Activated CD4-positive, alpha-beta T cell treated with anti-CD3 and anti-CD28 coated beads, Interleukin-2, amount 50 U/mL, for 48 hours (primary cell): ENCODE measurements around the gene LAMB4.
"Not testable (repeated sequence)": the region's sequence is repeated elsewhere in the genome, so short reads cannot be mapped to it uniquely, and the experiment has no call there.

Experiments used
- DNase-seq, 2 experiments: peaks; one replicate each; pipeline ENCODE4 v3.0.0-alpha.2; 2020

Gene LAMB4

DNA sequence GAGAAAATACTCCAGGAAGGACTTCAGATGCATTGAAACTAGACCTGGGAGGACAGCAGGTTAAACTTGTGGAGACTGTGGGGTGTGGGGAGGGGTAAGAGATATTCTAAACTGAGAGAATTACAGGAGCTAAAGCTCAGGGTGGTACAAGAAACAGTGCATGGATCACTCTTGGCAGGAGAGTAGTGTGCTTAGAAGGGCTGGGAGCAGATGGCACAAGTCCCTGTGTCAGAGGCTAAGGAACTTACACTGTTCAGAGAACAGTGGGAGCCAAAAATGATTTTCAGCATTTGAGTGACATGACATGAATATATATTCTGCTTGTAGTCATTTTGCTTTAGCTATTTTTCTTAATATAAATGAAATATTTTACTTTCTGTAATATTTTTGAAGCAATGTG, 91.2 kb downstream of the LAMB4 start:
- DNase-seq = no peak

DNA sequence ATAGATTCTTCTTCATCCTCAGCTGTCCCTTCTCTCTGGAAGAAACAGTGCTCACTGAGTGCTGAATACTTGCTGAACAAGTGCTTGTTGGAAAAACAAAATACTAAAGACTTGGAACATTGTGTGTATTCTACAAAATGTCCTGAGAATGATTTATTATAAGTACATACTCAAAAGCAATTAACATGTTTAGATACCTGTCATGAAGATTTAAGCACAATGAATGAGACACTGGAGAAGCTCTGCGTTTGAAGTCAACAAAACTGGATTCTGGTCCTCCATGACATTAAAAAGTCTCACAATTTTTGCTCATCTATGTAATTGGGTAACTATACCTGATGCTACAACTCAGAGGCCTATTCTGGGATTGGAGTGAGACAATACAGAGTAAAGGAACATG, 92.4 kb downstream of the LAMB4 start:
- no peak for DNase-seq

GRCh38 chr7:108037140-108037539, 93.0 kb downstream of the LAMB4 start:
- no peak for DNase-seq

- no peak for DNase-seq
Observed at GRCh38 chr7:108034586-108034985, 95.6 kb downstream of the LAMB4 start.

GRCh38 chr7:108033776-108034497, 96.2 kb downstream of the LAMB4 start:
- DNase-seq = no peak

DNA sequence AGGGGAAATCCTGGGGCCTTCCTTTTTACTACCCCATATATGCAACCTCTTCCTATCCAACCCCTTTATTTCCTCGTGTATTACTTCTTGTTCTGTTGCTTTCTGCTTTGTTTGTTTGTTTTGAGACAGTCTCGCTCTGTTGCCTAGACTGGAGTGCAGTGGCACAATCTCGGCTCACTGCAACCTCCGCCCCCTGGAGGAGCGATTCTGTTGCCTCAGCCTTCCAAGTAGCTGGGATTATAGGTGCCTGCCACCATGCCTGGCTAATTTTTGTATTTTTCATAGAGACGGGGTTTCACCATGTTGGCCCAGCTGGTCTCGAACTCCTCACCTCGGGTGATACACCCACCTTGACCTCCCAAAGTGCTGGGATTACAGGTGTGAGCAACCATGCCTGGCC, 96.9 kb downstream of the LAMB4 start:
- DNase-seq = not testable (repeated sequence)

DNA sequence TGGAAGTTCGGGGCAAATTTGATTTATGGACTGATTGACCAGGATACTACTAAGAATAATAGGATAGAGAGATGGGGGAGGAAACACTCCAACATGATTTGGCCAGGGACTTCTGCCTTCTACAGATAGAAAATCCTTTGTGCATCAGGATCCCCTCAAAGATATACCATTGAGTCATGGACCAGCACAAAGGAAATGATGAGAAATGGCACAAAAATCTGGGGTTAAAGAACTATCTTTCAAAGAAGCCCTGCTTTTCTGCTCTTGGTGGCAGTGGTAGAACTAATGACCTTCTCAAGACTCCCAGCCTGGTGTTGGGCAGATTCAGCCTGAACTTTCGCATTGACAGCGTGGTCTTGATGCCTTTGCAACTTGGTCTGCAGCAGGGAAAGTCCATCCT, 99.6 kb downstream of the LAMB4 start:
- no peak for DNase-seq

- DNase-seq = no peak
Observed at GRCh38 chr7:108029034-108029433, 101.1 kb downstream of the LAMB4 start.

DNA sequence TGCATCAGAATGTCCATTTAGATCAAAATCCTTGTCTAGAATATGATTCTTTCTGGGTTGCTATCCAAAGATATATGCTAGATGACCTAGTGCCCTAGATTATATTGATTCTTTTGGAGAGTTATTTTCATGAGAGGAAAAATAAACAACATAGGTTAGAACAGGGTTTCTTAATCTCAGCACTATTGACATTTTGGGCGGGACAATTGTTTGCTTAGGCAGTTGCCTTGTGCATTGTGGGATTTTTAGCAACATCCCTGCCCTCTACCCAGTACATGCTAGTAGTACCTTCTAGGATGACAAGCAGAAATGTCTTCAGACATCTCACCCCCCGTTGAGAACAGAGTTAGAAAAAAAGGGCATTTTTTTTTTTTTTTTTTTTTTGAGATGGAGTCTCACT, 102.0 kb downstream of the LAMB4 start:
- no peak for DNase-seq

- DNase-seq = no peak
Observed at GRCh38 chr7:108027239-108027638, 102.9 kb downstream of the LAMB4 start.

DNA sequence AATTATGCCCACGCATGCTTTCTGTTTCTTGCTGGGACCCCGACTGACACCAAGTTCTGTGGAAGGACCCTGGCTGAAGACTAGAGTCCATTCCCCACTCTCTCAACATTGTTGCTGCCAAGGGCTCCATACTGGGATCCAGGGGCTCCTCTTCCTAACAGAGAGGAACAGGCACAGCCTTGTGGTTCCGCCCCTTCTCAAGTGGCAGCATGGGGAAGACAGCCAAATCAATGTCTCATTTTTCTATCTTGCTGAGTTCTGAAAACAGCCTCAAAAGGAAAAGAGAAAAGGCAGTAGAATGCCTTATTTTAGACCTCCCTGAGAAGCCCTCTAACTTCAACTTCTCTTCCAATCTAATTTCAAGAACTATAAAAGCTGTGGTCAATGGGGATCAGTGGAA, 103.5 kb downstream of the LAMB4 start:
- no peak for DNase-seq

GRCh38 chr7:108026116-108026515, 104.0 kb downstream of the LAMB4 start:
- no peak for DNase-seq

DNA sequence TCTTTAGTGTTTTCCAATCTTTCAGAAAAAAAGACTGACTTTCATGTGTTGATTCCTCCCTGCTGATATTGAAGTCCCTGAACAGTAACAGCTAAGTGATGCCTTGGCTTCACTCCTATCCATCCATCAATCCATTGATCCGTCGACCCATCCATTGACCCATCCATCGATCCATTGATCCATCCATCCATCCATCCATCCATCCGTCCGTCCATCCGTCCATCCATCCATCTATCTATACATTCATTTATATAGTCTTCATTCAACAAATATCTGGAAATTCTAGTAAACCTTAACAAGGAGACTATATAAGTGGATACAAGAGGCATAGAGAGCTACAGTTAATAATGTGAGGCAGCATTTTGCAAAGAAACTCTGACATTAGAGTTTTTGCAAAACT, 105.6 kb downstream of the LAMB4 start:
- no peak for DNase-seq

- DNase-seq = no peak
Observed at GRCh38 chr7:108020585-108020984, 109.6 kb downstream of the LAMB4 start.

DNA sequence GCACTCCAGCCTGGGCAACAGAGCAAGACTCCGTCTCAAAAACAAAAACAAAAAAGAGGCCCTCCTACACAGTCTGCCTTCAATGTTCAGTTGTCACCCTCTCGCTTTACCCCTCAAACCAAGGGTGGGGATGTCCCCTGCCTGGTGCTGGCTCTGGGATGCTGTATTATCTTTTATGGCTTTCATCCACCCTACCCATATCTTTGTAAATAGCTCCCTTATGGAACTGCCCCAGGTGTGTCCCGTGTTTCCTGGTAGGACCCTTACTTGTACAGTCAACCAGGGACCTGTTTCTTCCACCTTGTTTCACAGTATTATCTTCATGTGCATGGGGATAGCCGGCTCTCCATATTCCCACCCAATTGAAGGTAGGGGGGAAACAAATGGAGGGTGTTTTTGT, 111.5 kb downstream of the LAMB4 start:
- DNase-seq = no peak

DNA sequence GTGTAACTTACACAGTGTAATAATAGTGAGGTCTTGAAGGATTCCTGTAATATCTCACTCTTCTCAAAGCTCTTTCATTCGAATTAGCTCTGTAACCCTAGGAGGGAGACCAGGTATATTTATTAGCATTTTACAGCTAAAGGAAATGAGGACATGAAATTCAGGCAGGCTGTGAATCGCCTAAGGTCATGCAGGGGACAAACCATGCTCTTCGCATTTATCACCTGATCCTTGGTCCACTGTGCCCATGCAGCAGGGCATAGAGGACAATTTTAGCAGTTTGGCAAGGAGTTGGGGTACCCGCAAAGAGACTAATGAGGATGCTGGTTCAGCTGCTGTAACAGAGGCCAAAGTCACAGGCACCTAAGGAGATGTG, 112.4 kb downstream of the LAMB4 start:
- no peak for DNase-seq

- no peak for DNase-seq
Observed at GRCh38 chr7:108016841-108017775, 113.1 kb downstream of the LAMB4 start.

- no peak for DNase-seq
Observed at GRCh38 chr7:108015740-108016139, 114.4 kb downstream of the LAMB4 start.

GRCh38 chr7:108014747-108015682, 115.1 kb downstream of the LAMB4 start:
- DNase-seq = no peak

DNA sequence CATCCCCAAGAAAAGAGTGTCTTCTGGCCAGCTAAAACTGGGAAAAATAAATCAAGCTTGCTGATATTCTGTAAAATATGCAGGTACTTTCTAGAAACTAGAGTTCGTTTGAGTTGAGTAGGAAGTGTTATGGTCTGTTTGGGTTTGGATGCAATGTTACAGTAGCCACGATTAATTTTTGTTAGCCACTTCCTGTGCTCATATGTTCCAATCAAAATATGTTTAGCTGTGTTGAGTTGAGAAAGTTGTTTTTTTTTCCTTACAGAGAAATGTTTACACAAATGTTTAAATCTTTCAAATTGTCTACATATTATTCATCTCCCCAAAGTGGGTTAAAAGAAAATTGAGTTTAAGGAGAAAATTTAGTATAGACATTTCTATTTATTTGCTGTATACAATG, 115.9 kb downstream of the LAMB4 start:
- DNase-seq = no peak

DNA sequence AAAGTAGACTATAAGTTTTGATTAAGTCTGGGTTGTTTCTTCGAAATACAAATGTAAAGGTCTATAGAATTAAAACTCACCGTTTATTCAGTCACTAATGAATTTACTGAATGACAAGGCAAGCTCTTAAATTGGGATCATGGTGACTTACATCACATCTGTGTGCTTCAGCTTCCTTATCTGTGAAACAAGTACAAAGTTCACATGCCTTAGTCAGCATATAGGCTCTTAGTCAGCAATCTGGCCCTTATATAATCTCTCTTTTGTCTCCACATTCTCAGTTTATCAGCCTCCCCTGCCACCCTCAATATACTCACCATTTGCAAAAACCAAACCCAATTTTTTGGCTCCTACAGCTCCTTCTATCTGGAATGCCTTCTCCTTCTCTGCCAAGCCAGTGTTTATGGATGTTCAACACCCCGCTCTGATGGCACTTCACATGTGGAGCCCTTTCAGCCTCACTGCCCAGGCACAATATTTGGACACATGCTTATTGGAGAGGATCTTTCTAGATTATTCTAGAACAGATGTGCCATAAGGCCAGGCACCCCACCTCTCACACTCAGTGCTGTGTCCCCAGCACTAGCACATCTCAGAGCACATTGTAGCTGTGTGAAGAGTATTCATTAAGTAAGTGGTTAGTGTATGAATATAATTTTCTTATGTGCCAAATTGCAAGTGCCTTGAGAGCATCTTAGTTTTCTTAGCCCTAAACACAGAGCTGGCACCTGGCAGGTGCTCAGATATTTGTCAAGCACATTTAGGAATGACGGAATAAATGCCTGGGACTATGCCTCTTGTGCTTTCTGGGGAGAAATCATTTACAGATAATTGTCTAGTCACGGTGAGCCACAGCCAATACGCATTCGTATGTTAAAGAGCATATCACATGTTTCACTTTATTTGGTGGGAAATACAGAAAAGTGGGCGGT, 117.4 kb downstream of the LAMB4 start:
- no peak for DNase-seq

DNA sequence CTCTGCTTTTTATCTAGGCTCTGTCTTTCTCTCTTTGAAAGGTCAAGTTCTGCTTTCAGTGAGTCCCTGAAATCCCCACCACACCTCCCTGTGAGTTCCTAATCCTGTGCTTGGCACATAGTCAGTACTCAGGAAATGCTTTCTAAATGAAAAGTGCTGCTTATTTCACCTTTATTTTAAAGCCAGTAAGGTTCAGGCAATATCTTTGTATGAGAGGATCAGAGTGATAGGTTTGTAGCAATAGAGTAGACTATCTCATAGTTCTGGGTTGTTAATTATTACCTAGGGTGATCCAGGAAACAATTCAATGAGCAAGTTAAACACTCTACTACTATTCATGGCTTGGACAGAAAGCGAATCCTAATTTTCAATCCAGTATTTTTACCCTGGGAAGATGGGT, 119.8 kb downstream of the LAMB4 start:
- DNase-seq = no peak
